GM19023 (cell line): ENCODE data around the gene GTF2IRD1.

Experiments used
- ATAC-seq: cut with Tn5 transposase; IDR thresholded peaks from one replicate; pipeline ENCODE4 v1.9.1; 2021; ENCODE audit warnings: mild to moderate bottlenecking, moderate library complexity; ENCODE audit not compliant: unreplicated experiment

The GTF2IRD1 gene

GRCh38 chr7:74464931-74465886, 11.5 kb downstream of the GTF2IRD1 start:
- ATAC-seq = no peak

GRCh38 chr7:74466196-74466813, 12.6 kb downstream of the GTF2IRD1 start:
- ATAC-seq = no peak

- ATAC-seq = no peak
Observed at GRCh38 chr7:74467876-74468275, 14.2 kb downstream of the GTF2IRD1 start.

- ATAC-seq = no peak
Observed at GRCh38 chr7:74470504-74470903, 16.8 kb downstream of the GTF2IRD1 start.

DNA sequence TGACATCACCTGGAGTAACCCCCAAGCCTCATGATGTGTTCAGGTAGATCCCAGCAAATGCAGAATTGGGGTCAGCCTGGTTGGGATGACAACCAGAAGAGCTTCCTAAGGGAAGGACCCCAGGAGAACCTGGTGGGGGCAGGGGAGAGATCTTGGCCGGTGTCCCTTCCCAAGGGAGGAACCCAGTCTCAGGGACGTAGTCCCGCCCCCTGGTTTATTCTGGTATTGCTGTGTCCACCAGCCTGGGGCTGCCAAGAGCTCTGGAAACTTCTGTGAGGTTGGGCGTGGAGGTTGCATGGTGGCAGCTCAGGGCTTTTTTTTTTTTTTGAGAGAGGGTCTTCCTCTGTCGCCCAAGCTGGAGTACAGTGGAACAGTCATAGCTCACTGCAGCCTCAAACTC, 19.4 kb downstream of the GTF2IRD1 start:
- no peak for ATAC-seq

GRCh38 chr7:74474271-74474865, 20.7 kb downstream of the GTF2IRD1 start:
- no peak for ATAC-seq

DNA sequence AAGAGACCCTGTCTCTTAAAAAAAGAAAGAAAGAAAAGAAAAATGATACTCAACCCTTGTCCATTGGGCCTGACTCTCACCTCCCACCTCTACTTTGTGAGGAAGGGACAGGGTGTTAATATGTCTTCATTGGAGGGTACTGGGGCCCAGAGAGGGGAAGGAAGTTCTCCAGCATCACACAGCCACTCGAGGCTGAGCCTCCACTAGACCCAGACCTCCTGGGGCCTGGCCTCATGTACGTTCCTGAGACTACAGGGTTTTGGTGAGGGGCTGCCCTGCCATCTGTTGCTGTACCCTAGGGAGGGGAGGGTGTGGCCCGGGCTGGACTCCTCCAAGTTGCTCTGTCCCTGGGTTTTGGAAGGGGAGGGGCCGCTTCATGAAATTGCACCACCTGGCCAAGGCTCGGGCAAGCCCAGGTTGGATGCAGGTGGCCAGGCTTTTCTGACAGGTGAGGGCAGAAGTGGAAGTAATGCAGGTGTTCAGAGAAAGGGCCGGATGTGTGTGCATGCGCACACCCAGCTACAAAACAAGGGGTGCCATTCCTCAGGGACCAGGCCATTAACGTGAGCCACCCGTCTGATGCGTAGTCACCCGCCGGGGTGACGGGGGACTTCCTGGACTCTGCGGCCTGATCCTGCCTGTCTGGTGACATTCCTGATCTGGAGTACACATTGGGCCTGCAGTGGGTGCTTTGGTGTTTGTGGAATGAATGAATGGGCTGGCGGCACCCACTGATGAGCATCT, 21.7 kb downstream of the GTF2IRD1 start:
- ATAC-seq = no peak

GRCh38 chr7:74475987-74476350, 22.3 kb downstream of the GTF2IRD1 start:
- no peak for ATAC-seq

DNA sequence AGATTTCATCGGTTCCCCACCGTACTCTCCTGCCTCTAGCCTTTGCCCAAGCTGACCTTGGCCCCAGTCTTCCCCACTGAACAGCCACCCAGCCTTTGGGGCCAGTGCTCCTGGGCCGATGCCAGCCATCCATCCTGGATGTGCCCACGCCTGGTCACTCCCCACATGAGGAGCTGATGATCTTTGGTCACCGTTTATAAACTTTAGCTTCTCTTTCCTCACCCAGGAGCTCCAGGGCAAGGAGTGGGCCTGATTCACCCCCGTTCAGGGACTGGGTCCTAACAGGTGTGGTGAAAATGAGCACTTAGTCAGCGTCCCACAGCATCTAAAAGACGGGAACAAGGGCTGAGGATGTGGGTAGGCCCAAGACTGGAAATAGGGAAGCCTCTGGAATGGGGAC, 22.9 kb downstream of the GTF2IRD1 start:
- no peak for ATAC-seq

DNA sequence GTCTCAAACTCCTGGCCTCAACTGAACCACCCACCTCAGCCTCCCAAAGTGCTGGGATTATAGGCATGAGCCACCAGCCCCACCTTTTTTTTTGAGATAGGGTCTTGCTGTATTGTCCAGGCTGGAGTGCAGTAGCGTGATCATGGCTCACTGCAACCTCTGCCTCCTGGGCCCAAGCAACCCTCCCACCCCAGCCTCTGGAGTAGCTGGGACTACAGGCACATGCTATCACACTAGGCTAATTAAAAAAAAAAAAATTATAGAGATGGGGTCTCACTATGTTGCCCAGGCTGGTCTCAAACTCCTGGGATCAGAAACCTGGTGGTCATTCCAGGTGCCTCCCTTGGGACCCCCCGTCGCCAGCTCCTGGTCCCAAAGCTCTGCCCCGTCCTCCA, 25.0 kb downstream of the GTF2IRD1 start:
- no peak for ATAC-seq

DNA sequence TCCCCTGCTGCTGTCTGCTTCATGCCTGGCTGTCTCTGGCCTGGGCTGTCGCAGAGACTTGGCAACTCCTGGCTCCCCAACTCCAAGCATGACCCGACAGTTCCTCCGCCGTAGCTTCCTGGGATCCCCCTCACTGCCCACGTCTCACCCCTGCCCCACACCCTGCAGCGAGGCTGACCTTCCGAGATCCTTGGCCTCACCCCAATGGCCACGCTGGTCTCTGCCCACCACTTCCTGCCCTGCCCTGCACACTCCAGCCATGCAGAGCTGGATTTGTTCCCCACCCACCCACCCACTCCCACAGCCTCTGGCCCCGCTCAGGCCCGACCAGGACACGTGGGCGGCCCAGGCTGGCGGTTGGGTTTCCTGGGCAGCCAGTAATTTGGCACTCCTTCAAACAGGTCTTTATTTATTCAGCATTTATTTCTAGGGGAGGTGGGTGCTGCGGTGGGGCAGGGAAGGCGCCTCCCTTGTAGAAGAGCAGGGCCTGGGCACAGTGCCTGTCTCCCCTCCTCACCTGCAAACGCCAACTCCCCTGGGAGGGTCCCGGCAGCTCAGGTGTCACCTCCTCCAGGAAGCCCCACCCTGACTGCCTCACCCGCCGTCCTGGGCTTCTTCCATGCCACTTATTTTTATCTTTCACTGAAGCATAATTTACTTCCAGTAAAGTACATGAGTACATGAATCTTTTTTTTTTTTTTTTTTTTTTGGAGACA, 25.5 kb downstream of the GTF2IRD1 start:
- ATAC-seq = no peak

- no peak for ATAC-seq
Observed at GRCh38 chr7:74479961-74480829, 26.5 kb downstream of the GTF2IRD1 start.

- ATAC-seq = no peak
Observed at GRCh38 chr7:74480861-74481417, 27.2 kb downstream of the GTF2IRD1 start.

DNA sequence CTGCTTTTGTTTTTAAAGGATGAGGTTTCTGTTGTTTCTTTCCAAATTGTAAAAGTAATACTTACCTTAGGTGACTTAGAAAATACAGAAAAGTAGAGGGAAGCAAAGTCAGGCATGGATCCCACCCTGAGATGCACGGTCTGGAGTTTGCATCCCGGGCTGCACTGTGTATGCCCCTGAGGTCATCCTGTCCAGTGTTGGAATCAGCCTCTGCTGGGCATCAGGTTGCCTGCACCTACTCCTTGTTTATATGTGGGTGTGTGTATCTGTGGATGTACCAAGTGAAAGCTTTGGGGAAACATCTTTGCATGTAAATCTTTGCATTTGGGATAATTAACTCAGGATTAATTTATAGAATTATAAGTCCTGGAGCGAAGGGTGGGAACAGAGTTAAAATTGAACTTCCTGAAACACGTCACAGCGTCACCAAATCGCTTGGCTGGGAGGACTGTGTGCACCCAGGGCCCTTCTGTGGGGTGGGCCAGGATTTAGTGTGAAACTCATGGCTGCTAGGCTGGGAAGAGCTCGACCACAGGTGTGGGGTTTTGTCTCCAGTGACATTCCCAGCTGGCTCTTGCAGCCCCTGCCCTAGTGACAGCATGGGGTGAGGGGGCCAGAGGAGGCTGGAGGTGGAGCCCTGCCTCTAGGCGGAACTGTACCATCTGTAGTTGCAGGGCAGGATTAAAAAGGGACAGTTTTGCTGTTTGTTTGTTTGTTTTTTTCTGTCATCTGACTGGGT, 27.9 kb downstream of the GTF2IRD1 start:
- no peak for ATAC-seq

DNA sequence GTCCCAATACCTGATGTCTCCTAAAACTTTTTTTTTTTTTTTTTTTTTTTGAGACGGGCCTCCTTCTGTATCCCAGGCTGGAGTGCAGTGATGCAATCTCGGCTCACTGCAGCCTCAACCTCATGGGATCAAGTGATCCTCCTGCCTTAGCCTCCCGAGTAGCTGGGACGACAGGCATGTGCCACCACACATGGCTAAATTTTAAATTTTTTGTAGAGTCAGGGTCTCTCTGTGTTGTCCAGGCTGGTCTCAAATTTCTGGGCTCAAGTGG, 28.4 kb downstream of the GTF2IRD1 start:
- ATAC-seq = no peak

DNA sequence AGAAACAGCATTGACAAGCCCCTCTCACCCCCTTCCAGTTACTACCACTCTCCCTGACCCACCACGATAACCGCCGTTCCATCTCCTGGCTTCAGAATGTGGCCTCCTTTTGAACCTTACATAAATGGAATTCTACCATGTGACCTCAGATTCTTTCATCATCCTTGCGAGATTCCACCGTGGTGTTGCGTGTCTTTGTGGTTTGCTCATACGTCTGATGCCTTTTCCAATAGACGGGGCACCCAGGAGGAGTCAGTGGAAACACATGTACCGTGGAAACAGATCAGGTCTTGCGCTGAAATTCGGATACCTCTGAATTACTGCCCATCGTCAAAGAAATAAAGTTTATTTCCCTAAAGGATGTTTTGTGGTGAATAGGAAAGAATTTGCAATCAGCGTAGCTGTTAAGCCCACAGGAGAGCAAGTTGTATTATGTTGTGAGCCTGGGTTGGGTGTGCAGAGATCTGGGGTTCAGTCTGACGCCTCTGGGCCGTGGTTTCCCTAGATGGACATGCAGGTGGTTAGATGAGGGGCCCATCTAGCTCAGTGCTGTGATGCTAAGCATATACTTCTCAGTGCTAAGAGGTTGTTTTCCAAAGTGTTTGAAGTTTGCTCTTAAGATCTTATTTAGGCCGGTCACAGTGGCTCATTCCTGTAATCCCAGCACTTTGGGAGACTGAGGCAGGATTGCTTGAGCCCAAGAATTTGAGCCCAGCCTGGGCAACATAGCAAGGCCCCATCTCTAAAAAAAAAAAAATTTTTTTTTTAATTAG, 29.1 kb downstream of the GTF2IRD1 start:
- no peak for ATAC-seq

DNA sequence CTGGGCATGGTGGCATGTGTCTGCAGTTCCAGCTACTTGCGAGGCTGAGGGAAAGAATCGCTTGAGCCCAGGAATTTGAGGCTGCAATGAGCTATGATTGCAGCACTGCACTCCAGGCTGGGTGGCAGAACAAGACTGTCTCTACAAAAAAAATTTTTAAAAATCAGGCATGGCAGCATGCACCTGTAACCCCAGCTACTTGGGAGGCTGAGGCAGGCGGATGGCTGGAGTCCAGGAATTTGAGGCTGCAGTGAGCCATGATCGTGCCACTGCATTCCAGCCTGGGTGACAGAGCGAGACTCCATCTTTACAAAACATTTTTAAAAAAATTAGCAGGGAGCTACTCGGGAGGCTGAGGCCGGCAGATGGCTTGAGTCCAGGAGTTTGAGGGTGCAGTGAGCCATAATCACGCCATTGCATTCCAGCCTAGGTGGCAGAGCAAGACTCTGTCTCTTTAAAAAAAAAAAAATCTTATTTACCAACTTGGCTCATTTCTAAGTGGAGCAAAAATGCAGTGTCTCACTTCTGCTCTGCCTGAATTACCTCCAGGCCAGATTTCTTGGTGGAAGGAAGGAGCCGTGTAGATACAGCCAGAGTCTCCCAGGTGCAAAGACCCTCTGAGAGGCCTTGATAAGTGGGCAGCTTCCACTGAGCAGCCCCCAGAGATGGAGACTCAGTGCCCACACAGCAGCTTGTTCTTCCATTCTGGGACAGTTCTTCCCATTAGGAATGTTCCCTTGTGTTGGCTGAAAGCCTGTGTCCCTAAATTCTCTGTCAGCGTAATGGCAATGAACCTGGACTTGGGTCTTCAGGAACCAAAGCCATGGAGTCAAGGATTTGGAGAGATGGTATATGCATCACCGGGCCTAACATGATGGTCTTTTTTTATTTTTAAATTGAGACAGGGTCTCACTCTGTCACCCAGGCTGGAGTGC, 30.0 kb downstream of the GTF2IRD1 start:
- no peak for ATAC-seq
